B cell (primary cell): Measurements from ENCODE around the gene ZNF611.

ENCODE experiments used
- CTCF ChIP-seq: fragments of 200-600 bp; IDR thresholded peaks from one replicate; pipeline ENCODE4 v1.8.0; 2022; ENCODE audit warnings: antibody characterized with exemption, mild to moderate bottlenecking
- EZH2 ChIP-seq: IDR thresholded peaks from 2 replicates; pipeline ENCODE4 v1.6.1; 2012; ENCODE audit warnings: borderline replicate concordance, low read depth, mild to moderate bottlenecking, moderate library complexity, low read length; ENCODE audit not compliant: insufficient read depth, poor library complexity, severe bottlenecking

DNA sequence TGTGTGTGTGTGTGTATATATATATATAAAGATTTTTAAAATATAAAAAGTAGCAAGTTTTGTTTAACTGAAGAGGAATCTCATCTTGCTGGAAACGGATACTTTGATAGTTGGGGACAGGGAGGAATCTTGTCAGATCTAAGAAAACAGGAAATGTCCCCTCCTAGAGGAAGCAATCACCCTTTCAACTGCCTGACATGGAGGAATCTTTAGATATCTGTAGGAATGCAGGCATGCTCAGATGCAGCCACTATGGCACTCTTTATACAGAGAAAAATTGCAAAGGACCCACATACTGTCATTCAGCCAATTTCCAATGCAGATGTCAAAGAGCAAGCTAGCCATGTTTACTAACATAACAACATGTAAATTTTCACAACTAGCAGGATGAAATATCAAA is 38.8 kb downstream of the ZNF611 start:
- no peak for TF ChIP-seq CTCF
- TF ChIP-seq EZH2, result no peak
